HepG2 (cell line): ENCODE measurements around the gene ANKS6. TPM values are rescaled to one million over a fixed set of nuclear protein-coding genes. Genes with fewer than 3 reads are reported as not detected.

ENCODE experiments used
- ATAC-seq: fragments of 200-7000 bp; cut with Tn5 transposase; 3 replicates; pipeline ENCODE4 v1.9.1; 2020; ENCODE audit warnings: mild to moderate bottlenecking, moderate library complexity
- BruUV-seq: library from RNA; stranded (reverse); fragments of 400-500 nt; replicated peaks from 2 replicates; lab custom pipeline; 2021; lab: Mats Ljungman, UMichigan
- CTCF ChIA-PET: fragments of 300-600 bp; formaldehyde crosslinking; extraction: SDS; loops from one replicate; lab custom pipeline; 2021; ENCODE audit warnings: low total read pairs, inconsistent platforms, low intra/inter-chr PET ratio; lab: Yijun Ruan, JAX
- POLR2A ChIA-PET: fragments of 350-600 bp; sonication (Branson Sonifier 250); formaldehyde crosslinking; loops from one replicate; lab custom pipeline; 2020; ENCODE audit warnings: antibody characterized with exemption, inconsistent platforms; lab: Yijun Ruan, JAX
- DNase-seq: peaks from one replicate; pipeline ENCODE4 v3.0.0-alpha.2; 2015; ENCODE audit warnings: low spot score
- FAIRE-seq: peaks from 3 replicates; lab custom pipeline; 2011; peaks lifted over from hg19 to GRCh38; lab: Jason Lieb, UNC
- H2AFZ ChIP-seq: one replicate; pipeline ENCODE4 v1.6.1; 2011; ENCODE audit warnings: low read length, inconsistent platforms
- H3K27ac ChIP-seq: fragments of 300-600 bp; 3 replicates; pipeline ENCODE4 v1.8.0; 2011; ENCODE audit warnings: mixed run types, mild to moderate bottlenecking, mixed read lengths, low read length, inconsistent platforms; ENCODE audit not compliant: insufficient read depth; ENCODE audit errors: extremely low read length
- H3K27me3 ChIP-seq, 2 experiments: fragments of 200-600 bp in 1 of 2; 2 replicates in 1 of 2; 3 replicates in 1 of 2; pipeline versions ENCODE4 v1.6.0 to v1.8.0; 2011; ENCODE audit warnings: low read length in 2 of 2, mild to moderate bottlenecking in 2 of 2, moderate library complexity in 2 of 2, inconsistent platforms in 1 of 2; ENCODE audit not compliant: insufficient read depth in 2 of 2, control insufficient read depth in 1 of 2
- H3K36me3 ChIP-seq, 2 experiments: fragments of 200-600 bp in 1 of 2; replicated peaks in 1 of 2; 2 replicates in 1 of 2; 3 replicates in 1 of 2; pipeline versions ENCODE4 v1.5.1 to v1.8.0; 2011; ENCODE audit warnings: low read length in 2 of 2, inconsistent platforms in 1 of 2; ENCODE audit not compliant: insufficient read depth in 2 of 2, control insufficient read depth in 1 of 2
- H3K4me1 ChIP-seq: 2 replicates; pipeline ENCODE4 v1.5.1; 2012; ENCODE audit warnings: low read length, inconsistent platforms; ENCODE audit not compliant: insufficient read depth
- H3K4me2 ChIP-seq: 2 replicates; pipeline ENCODE4 v1.6.0; 2011; ENCODE audit warnings: low read depth, low read length, inconsistent platforms
- H3K4me3 ChIP-seq, 3 experiments: fragments of 200-600 bp in 1 of 3; sonication (generic), shearing (Covaris generic) in 1 of 3; replicated peaks in 1 of 3; 2 replicates each; pipeline ENCODE4 v1.5.1; 2011 to 2016; ENCODE audit warnings: low read length in 3 of 3, inconsistent platforms in 2 of 3, low read depth in 2 of 3, mild to moderate bottlenecking in 2 of 3, control low read depth in 1 of 3, mixed read lengths in 1 of 3; ENCODE audit not compliant: insufficient read depth in 1 of 3
- H3K79me2 ChIP-seq: one replicate; pipeline ENCODE4 v1.6.1; 2011; ENCODE audit warnings: low read length, inconsistent platforms; ENCODE audit not compliant: insufficient read depth
- H3K9ac ChIP-seq: 2 replicates; pipeline ENCODE4 v1.6.0; 2011; ENCODE audit warnings: mild to moderate bottlenecking, low read depth, low read length, inconsistent platforms; ENCODE audit not compliant: insufficient read depth
- H3K9me3 ChIP-seq: 2 replicates; pipeline ENCODE4 v1.5.1; 2012; ENCODE audit warnings: mild to moderate bottlenecking, low read length
- H4K20me1 ChIP-seq: 2 replicates; pipeline ENCODE4 v1.6.0; 2011; ENCODE audit warnings: inconsistent platforms, mild to moderate bottlenecking, low read length, moderate library complexity; ENCODE audit not compliant: insufficient read depth
- ADNP ChIP-seq: sonication (generic); formaldehyde crosslinking; IDR thresholded peaks from 2 replicates; pipeline ENCODE4 v1.4.0; 2020; ENCODE audit warnings: missing genetic modification reagents
- ARNTL ChIP-seq: sonication (generic); formaldehyde crosslinking; IDR thresholded peaks from 2 replicates; pipeline ENCODE4 v1.4.0; 2020; ENCODE audit warnings: mild to moderate bottlenecking, missing genetic modification reagents
- ASH2L ChIP-seq: fragments of 300-600, 200-600 bp; sonication (generic); IDR thresholded peaks from 2 replicates; pipeline ENCODE4 v1.7.0; 2017; ENCODE audit warnings: low read depth, mild to moderate bottlenecking, moderate library complexity, mixed read lengths, low read length; ENCODE audit not compliant: insufficient read length
- FOXP1 ChIP-seq, 2 experiments: fragments of 450-650 bp in 1 of 2; IDR thresholded peaks; 2 replicates each; pipeline ENCODE4 v1.6.1; 2017 to 2018; ENCODE audit warnings: antibody characterized with exemption in 1 of 2
- HOXA3 ChIP-seq: sonication (generic); formaldehyde crosslinking; IDR thresholded peaks from 2 replicates; pipeline ENCODE4 v1.5.0; 2020; ENCODE audit warnings: missing genetic modification reagents
- KLF12 ChIP-seq: sonication (generic); formaldehyde crosslinking; IDR thresholded peaks from 2 replicates; pipeline ENCODE4 v1.4.0; 2020; ENCODE audit warnings: missing genetic modification reagents, borderline replicate concordance
- SMAD9 ChIP-seq: sonication (generic); formaldehyde crosslinking; IDR thresholded peaks from 2 replicates; pipeline ENCODE4 v1.5.1; 2020; ENCODE audit warnings: mild to moderate bottlenecking, missing genetic modification reagents
- SMARCC2 ChIP-seq: fragments of 450-650 bp; IDR thresholded peaks from 2 replicates; pipeline ENCODE4 v1.6.1; 2017; ENCODE audit warnings: antibody characterized with exemption, mild to moderate bottlenecking
- SMC3 ChIP-seq: IDR thresholded peaks from 2 replicates; pipeline ENCODE4 v1.6.1; 2011; ENCODE audit warnings: low read length, improper control_type of control experiment
- ZNF224 ChIP-seq: sonication (generic); formaldehyde crosslinking; IDR thresholded peaks from 2 replicates; pipeline ENCODE4 v1.5.0; 2020; ENCODE audit warnings: mild to moderate bottlenecking, missing genetic modification reagents
- WGBS: methylation state at CpG from one replicate; pipeline ENCODE4 v1.1.6; 2017; ENCODE audit warnings: low lambda C conversion rate; 5-methylcytosine and 5-hydroxymethylcytosine counted together
- in situ Hi-C: cut with HindIII; loops from 2 replicates; pipeline ENCODE4 v1.10.0; 2017; ENCODE audit warnings: low pct_unique_long_range_greater_than_20kb; ENCODE audit not compliant: extremely low pct_ligation_motif_present
- intact Hi-C: fragments of 100-400 bp; cut with micrococcal nuclease; formaldehyde crosslinking; loops from one replicate; pipeline ENCODE4 v1.10.0; 2022; ENCODE audit not compliant: unreplicated experiment
- polyA plus RNA-seq, 8 experiments: library from polyadenylated mRNA; depleted of rRNA in 3 of 8; stranded (reverse) in 7 of 8; unstranded in 1 of 8; fragments of >200 nt; fragmentation: Illumina TruSeq in 4 of 8; extraction: Trizol in 4 of 8; gene quantifications; 2 replicates each; pipeline versions ENCODE4 v1.2.1 to v1.2.3, GENCODE V29; 2011 to 2016; ENCODE audit warnings: low read depth in 4 of 8, missing spikeins in 1 of 8, mixed read lengths in 1 of 8; ENCODE audit not compliant: insufficient read depth in 1 of 8
- total RNA-seq, 5 experiments: library from RNA; depleted of rRNA; stranded (reverse); fragments of >200 nt; fragmentation: Illumina TruSeq; extraction: Trizol; gene quantifications; 2 replicates each; pipeline ENCODE4 v1.2.3, GENCODE V29; 2016; ENCODE audit warnings: low read depth in 1 of 5
- TF ChIP-seq, protein P1 (sequence below): IDR thresholded peaks from 2 replicates; pipeline ENCODE4 v1.6.1; 2016; ENCODE audit warnings: low read depth, missing genetic modification reagents, missing compliant biosample characterization
- TF ChIP-seq, protein P2 (sequence below): sonication (generic); formaldehyde crosslinking; IDR thresholded peaks from 2 replicates; pipeline ENCODE4 v1.4.0; 2020; ENCODE audit warnings: missing genetic modification reagents

Gene ANKS6
- total and polyA plus RNA-seq, 2 of the 13 experiments (the other 11 are each of a cell fraction or from before 2014, with no cell fraction given) = 8.8 to 10.7 TPM

DNA sequence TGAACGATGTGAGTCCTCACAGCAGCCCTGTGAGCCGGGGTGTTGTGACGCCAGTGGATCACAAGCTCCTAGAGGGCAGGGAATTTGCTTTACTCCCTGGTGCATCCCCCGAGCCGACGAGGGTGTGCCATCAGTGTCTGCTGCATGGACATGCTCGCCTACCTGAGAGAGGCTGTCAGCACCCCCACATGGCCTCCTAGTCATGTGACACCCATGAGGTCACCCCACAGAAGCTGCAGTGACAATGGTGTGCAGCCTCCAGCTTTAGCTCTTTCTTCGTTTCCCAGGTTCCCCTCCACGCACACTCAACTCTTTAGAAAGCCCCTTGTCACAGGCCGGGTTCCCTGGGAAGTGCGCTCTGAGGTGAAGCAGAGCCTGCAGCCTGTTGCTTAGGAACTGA lies 67.9 kb downstream of the ANKS6 start (continued):
- TF ChIP-seq, protein P1, sequence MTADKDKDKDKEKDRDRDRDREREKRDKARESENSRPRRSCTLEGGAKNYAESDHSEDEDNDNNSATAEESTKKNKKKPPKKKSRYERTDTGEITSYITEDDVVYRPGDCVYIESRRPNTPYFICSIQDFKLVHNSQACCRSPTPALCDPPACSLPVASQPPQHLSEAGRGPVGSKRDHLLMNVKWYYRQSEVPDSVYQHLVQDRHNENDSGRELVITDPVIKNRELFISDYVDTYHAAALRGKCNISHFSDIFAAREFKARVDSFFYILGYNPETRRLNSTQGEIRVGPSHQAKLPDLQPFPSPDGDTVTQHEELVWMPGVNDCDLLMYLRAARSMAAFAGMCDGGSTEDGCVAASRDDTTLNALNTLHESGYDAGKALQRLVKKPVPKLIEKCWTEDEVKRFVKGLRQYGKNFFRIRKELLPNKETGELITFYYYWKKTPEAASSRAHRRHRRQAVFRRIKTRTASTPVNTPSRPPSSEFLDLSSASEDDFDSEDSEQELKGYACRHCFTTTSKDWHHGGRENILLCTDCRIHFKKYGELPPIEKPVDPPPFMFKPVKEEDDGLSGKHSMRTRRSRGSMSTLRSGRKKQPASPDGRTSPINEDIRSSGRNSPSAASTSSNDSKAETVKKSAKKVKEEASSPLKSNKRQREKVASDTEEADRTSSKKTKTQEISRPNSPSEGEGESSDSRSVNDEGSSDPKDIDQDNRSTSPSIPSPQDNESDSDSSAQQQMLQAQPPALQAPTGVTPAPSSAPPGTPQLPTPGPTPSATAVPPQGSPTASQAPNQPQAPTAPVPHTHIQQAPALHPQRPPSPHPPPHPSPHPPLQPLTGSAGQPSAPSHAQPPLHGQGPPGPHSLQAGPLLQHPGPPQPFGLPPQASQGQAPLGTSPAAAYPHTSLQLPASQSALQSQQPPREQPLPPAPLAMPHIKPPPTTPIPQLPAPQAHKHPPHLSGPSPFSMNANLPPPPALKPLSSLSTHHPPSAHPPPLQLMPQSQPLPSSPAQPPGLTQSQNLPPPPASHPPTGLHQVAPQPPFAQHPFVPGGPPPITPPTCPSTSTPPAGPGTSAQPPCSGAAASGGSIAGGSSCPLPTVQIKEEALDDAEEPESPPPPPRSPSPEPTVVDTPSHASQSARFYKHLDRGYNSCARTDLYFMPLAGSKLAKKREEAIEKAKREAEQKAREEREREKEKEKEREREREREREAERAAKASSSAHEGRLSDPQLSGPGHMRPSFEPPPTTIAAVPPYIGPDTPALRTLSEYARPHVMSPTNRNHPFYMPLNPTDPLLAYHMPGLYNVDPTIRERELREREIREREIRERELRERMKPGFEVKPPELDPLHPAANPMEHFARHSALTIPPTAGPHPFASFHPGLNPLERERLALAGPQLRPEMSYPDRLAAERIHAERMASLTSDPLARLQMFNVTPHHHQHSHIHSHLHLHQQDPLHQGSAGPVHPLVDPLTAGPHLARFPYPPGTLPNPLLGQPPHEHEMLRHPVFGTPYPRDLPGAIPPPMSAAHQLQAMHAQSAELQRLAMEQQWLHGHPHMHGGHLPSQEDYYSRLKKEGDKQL (CRISPR knock-in tag) = no peak
- TF ChIP-seq ADNP (CRISPR knock-in tag) (no peak), FOXP1 (IDR thresholded peaks at IDR 0.05) (no peak), FOXP1 (CRISPR knock-in tag; IDR thresholded peaks at IDR 0.05) (no peak)

DNA sequence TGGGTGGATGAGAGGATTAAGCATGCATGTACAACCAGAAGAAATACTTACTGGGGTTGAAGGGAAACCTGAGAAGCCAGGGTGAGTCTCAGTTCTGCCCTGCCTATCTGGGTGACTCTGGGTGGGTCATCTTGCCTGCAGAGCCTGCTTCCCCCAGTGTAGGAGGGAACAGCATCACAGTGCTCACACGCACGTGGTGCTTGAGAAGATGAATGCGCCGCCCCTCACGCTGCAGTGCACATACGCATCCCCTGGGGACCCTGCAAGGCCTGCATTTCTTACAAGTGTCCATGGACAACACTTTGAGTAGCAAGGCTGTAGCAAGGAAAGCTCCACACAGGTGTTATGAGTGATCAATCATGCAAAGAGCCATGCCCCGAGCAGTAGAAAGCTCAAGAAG lies 68.9 kb downstream of the ANKS6 start:
- Histone ChIP-seq H3K4me1 (no peaks in the 10 kb centered on the region), H3K27me3 (no peaks in the 10 kb centered on the region; a peak in 2 of 5 replicates), H3K36me3 (no peaks in the 10 kb centered on the region), H3K9me3 (no peaks in the 10 kb centered on the region), H4K20me1 (no peaks in the 10 kb centered on the region), H3K4me3 (no peak overlapping the region), H2AFZ (no peak overlapping the region)
- no peak for FAIRE-seq
- no peak for ATAC-seq
- CTCF ChIA-PET = no interaction called here
- intact Hi-C loops = no loop called here
- 0% methylated on average over 1 of the region's 7 CpGs for whole genome bisulfite sequencing
- no peak for DNase-seq
- TF ChIP-seq, protein P2, sequence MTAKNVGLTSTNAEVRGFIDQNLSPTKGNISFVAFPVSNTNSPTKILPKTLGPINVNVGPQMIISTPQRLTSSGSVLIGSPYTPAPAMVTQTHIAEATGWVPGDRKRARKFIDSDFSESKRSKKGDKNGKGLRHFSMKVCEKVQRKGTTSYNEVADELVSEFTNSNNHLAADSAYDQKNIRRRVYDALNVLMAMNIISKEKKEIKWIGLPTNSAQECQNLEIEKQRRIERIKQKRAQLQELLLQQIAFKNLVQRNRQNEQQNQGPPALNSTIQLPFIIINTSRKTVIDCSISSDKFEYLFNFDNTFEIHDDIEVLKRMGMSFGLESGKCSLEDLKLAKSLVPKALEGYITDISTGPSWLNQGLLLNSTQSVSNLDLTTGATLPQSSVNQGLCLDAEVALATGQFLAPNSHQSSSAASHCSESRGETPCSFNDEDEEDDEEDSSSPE (CRISPR knock-in tag) = no peak
- no peak for TF ChIP-seq SMC3
- TF ChIP-seq HOXA3 (CRISPR knock-in tag) = no peak
- TF ChIP-seq SMARCC2 = no peak
- TF ChIP-seq ASH2L = no peak
- no peak for TF ChIP-seq ARNTL (CRISPR knock-in tag)
- no peak for TF ChIP-seq KLF12 (CRISPR knock-in tag)
- TF ChIP-seq SMAD9 = no peak
- no peak for TF ChIP-seq ZNF224
- TF ChIP-seq, all 625 proteins: peak for 0
- Histone ChIP-seq H3K9ac (no peak overlapping the region), H3K79me2 (no peaks in the 10 kb centered on the region), H3K27ac (no peak overlapping the region), H3K4me2 (no peak overlapping the region)
- POLR2A ChIA-PET = no interaction called here
- in situ Hi-C loops = no loop called here
- BruUV-seq = no TSS peak
